Mammary epithelial cell (primary cell): ENCODE data around the gene ZFP91.

ENCODE experiments used
- EZH2 ChIP-seq: IDR thresholded peaks from 2 replicates; pipeline ENCODE4 v1.6.1; 2012; ENCODE audit warnings: low read length, inconsistent platforms, borderline replicate concordance
- TF ChIP-seq, protein P1 (sequence below), 2 donors: IDR thresholded peaks in 1 of 2; conservative IDR thresholded peaks in 1 of 2; 2 replicates each; pipeline ENCODE4 v1.5.1; 2011 to 2012; ENCODE audit warnings: inconsistent platforms in 2 of 2, low read length in 2 of 2, mild to moderate bottlenecking in 2 of 2, control low read depth in 1 of 2, low read depth in 1 of 2; ENCODE audit not compliant: insufficient read depth in 1 of 2; ENCODE audit errors: extremely low read depth in 1 of 2

- TF ChIP-seq, protein P1, sequence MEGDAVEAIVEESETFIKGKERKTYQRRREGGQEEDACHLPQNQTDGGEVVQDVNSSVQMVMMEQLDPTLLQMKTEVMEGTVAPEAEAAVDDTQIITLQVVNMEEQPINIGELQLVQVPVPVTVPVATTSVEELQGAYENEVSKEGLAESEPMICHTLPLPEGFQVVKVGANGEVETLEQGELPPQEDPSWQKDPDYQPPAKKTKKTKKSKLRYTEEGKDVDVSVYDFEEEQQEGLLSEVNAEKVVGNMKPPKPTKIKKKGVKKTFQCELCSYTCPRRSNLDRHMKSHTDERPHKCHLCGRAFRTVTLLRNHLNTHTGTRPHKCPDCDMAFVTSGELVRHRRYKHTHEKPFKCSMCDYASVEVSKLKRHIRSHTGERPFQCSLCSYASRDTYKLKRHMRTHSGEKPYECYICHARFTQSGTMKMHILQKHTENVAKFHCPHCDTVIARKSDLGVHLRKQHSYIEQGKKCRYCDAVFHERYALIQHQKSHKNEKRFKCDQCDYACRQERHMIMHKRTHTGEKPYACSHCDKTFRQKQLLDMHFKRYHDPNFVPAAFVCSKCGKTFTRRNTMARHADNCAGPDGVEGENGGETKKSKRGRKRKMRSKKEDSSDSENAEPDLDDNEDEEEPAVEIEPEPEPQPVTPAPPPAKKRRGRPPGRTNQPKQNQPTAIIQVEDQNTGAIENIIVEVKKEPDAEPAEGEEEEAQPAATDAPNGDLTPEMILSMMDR (conservative IDR thresholded peaks at IDR 0.05 in 1 of 2, IDR thresholded peaks at IDR 0.05 in 1 of 2; ENCODE audit: extremely low read depth in 1 of 2, insufficient read depth in 1 of 2, low read depth in 1 of 2, low read length in 2 of 2): no peak
- TF ChIP-seq EZH2: no peak
These were observed 48.6 kb upstream of the ZFP91 start for GRCh38 chr11:58530236-58530635.
